ENCODE data around the gene KLHL14.

GRCh38 chr18:32707586-32707985, 65.2 kb downstream of the KLHL14 start:
- TF ChIP-seq, protein P1, sequence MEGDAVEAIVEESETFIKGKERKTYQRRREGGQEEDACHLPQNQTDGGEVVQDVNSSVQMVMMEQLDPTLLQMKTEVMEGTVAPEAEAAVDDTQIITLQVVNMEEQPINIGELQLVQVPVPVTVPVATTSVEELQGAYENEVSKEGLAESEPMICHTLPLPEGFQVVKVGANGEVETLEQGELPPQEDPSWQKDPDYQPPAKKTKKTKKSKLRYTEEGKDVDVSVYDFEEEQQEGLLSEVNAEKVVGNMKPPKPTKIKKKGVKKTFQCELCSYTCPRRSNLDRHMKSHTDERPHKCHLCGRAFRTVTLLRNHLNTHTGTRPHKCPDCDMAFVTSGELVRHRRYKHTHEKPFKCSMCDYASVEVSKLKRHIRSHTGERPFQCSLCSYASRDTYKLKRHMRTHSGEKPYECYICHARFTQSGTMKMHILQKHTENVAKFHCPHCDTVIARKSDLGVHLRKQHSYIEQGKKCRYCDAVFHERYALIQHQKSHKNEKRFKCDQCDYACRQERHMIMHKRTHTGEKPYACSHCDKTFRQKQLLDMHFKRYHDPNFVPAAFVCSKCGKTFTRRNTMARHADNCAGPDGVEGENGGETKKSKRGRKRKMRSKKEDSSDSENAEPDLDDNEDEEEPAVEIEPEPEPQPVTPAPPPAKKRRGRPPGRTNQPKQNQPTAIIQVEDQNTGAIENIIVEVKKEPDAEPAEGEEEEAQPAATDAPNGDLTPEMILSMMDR (IDR thresholded peaks at IDR 0.05): no peak
- TF ChIP-seq POLR2A (IDR thresholded peaks at IDR 0.05): no peak
- TF ChIP-seq POLR2AphosphoS5 (IDR thresholded peaks at IDR 0.05; ENCODE audit: insufficient read depth in 1 of 2, low read depth in 1 of 2): no peak
